ENCODE results near the gene PDE1A.

Gene PDE1A

GRCh38 chr2:182384860-182385259 lies 42.0 kb downstream of the PDE1A start:
- peaks cover 5% of the 10 kb centered on the region for H3K9me3 ChIP-seq (ENCODE audit: severe bottlenecking)
- H3K4me1 ChIP-seq (ENCODE audit: insufficient read depth, poor library complexity, severe bottlenecking): no peaks in the 10 kb centered on the region
- ATAC-seq (ENCODE audit: low read depth): no peak
- TF ChIP-seq CTCF (IDR thresholded peaks at IDR 0.05; ENCODE audit: poor library complexity, severe bottlenecking): no peak
- no peak for DNase-seq (ENCODE audit: low spot score)
- no peak overlapping the region for H3K27ac ChIP-seq (ENCODE audit: poor library complexity, severe bottlenecking)
- H3K36me3 ChIP-seq (ENCODE audit: low read depth): no peaks in the 10 kb centered on the region
- no peak overlapping the region for H3K4me3 ChIP-seq (ENCODE audit: severe bottlenecking)
- no peaks in the 10 kb centered on the region for H3K27me3 ChIP-seq (ENCODE audit: insufficient read depth, poor library complexity, severe bottlenecking)

GRCh38 chr2:182381225-182381624 lies 45.6 kb downstream of the PDE1A start:
- ATAC-seq (ENCODE audit: low read depth): no peak
- H3K9me3 ChIP-seq (ENCODE audit: severe bottlenecking): peaks cover 11% of the 10 kb centered on the region

GRCh38 chr2:182379241-182379640 lies 47.6 kb downstream of the PDE1A start:
- ATAC-seq (ENCODE audit: low read depth) (no peak), DNase-seq (ENCODE audit: low spot score) (no peak)
- TF ChIP-seq CTCF (IDR thresholded peaks at IDR 0.05; ENCODE audit: poor library complexity, severe bottlenecking): no peak
- no peaks in the 10 kb centered on the region for H3K36me3 ChIP-seq (ENCODE audit: low read depth)
- H3K9me3 ChIP-seq (ENCODE audit: severe bottlenecking): peaks cover 17% of the 10 kb centered on the region
- H3K27me3 ChIP-seq (ENCODE audit: insufficient read depth, poor library complexity, severe bottlenecking): no peaks in the 10 kb centered on the region
- no peak overlapping the region for H3K27ac ChIP-seq (ENCODE audit: poor library complexity, severe bottlenecking)
- H3K4me1 ChIP-seq (ENCODE audit: insufficient read depth, poor library complexity, severe bottlenecking): no peaks in the 10 kb centered on the region
- no peak overlapping the region for H3K4me3 ChIP-seq (ENCODE audit: severe bottlenecking)

More at GRCh38 chr2:182381225-182381624, 45.6 kb downstream of the PDE1A start:
- no peak overlapping the region for H3K4me3 ChIP-seq (ENCODE audit: severe bottlenecking)
- no peaks in the 10 kb centered on the region for H3K36me3 ChIP-seq (ENCODE audit: low read depth)
- H3K27me3 ChIP-seq (ENCODE audit: insufficient read depth, poor library complexity, severe bottlenecking): no peaks in the 10 kb centered on the region
- no peak for DNase-seq (ENCODE audit: low spot score)
- H3K4me1 ChIP-seq (ENCODE audit: insufficient read depth, poor library complexity, severe bottlenecking): no peaks in the 10 kb centered on the region
- TF ChIP-seq CTCF (IDR thresholded peaks at IDR 0.05; ENCODE audit: poor library complexity, severe bottlenecking): no peak
- no peak overlapping the region for H3K27ac ChIP-seq (ENCODE audit: poor library complexity, severe bottlenecking)

GRCh38 chr2:182378759-182379158 lies 48.1 kb downstream of the PDE1A start:
- Histone ChIP-seq H3K27ac (ENCODE audit: poor library complexity, severe bottlenecking) (no peak overlapping the region), H3K4me1 (ENCODE audit: insufficient read depth, poor library complexity, severe bottlenecking) (no peaks in the 10 kb centered on the region), H3K4me3 (ENCODE audit: severe bottlenecking) (no peak overlapping the region), H3K9me3 (ENCODE audit: severe bottlenecking) (peaks cover 20% of the 10 kb centered on the region), H3K36me3 (ENCODE audit: low read depth) (0 out of 2 replicates have a peak, but pooled peaks cover 4% of the 10 kb centered on the region), H3K27me3 (ENCODE audit: insufficient read depth, poor library complexity, severe bottlenecking) (no peaks in the 10 kb centered on the region)
- no peak for TF ChIP-seq CTCF (IDR thresholded peaks at IDR 0.05; ENCODE audit: poor library complexity, severe bottlenecking)
- ATAC-seq (ENCODE audit: low read depth) (no peak), DNase-seq (ENCODE audit: low spot score) (no peak)

- Histone ChIP-seq H3K4me1 (ENCODE audit: insufficient read depth, poor library complexity, severe bottlenecking) (peaks cover 12% of the 10 kb centered on the region), H3K4me3 (ENCODE audit: severe bottlenecking) (no peak overlapping the region), H3K36me3 (ENCODE audit: low read depth) (0 out of 2 replicates have a peak, but pooled peaks cover 5% of the 10 kb centered on the region), H3K27ac (ENCODE audit: poor library complexity, severe bottlenecking) (no peak overlapping the region), H3K27me3 (ENCODE audit: insufficient read depth, poor library complexity, severe bottlenecking) (no peaks in the 10 kb centered on the region), H3K9me3 (ENCODE audit: severe bottlenecking) (peaks cover 25% of the 10 kb centered on the region)
- TF ChIP-seq CTCF (IDR thresholded peaks at IDR 0.05; ENCODE audit: poor library complexity, severe bottlenecking): no peak
- no peak for DNase-seq (ENCODE audit: low spot score)
- ATAC-seq (ENCODE audit: low read depth): no peak
These were observed 49.4 kb downstream of the PDE1A start for GRCh38 chr2:182377467-182377866.
